ENCODE results near the gene ZNF275. TPM values are rescaled to one million over a fixed set of nuclear protein-coding genes. Genes with fewer than 3 reads are reported as not detected.
A peak's percentile ranks its signal among the peaks of the same experiment; 100 is the strongest.
"Not testable (repeated sequence)": the region's sequence is repeated elsewhere in the genome, so short reads cannot be mapped to it uniquely, and the experiment has no call there.

Gene ZNF275, protein sequence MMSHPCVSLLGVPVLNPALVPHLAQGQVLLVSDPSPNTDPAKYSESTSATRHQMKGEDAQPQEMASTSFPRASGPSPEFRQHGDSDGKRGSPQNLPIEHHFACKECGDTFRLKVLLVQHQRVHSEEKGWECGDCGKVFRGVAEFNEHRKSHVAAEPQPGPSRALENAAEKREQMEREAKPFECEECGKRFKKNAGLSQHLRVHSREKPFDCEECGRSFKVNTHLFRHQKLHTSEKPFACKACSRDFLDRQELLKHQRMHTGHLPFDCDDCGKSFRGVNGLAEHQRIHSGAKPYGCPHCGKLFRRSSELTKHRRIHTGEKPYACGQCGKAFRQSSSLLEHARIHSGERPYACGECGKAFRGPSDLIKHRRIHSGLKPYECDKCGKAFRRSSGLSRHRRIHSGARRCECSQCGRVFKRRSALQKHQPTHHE
- total RNA-seq (ENCODE audit: unreplicated experiment), result 8.5 TPM
- long read RNA-seq, partial matches to known transcripts, result 0 of 2 reads
- long read RNA-seq, other reads (novel, unspliced or antisense), result 2 of 2 reads

DNA sequence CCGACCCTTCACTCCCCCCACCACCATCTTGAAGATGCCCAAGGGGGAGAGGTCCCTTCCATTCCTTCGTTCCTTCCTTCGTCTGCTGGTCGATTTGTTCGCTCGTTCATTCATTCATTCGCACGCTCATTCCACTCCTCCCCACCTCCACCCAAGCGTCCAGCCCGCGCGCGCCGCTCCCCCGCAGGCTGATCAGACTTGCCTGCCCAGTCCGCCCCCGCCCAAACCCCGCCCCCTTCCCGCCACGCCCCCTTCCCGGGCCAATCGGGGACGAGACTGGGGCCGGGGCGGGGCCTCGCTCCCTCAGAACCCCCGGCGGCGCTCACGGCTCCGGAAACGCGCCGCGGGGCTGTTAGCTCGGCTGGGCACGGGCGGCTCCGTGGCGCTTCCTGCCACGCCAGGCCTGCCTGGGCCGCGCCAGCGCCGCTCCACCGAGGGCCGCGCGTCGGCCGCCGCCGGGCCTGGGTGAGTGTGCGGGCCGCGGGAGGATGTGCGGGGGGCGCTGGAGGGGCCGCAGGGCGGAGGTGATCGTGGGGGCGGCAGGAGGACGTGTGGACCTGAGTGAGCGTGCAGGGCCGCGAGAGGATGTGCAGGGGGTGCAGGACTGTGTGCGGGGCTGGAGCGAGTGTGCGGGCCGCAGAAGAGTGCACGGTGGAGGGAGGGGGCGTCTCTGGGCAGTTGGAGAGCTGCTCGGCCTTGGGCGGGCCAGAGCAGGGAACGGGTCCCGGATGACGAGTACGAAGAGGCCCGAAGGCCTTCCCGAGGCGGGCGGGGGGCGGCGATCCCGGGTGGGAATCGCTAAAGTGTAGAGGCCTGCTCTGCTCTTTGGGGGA lies at the start of gene ZNF275:
TSS of gene ZNF275 (plus strand) at position 333 of the 833 bp plus-strand sequence. CDS start 2,527 bp downstream, outside the sequence.
- DNase-seq, result peak; percentile 80
- peak within 1 kb of the TSS; percentile 59 for H3K27ac Mint-ChIP-seq (ENCODE audit: unreplicated experiment)
- H3K36me3 Mint-ChIP-seq (ENCODE audit: unreplicated experiment), result no peaks in the 10 kb centered on the region
- no peaks in the 10 kb centered on the region for H3K9me3 Mint-ChIP-seq (ENCODE audit: unreplicated experiment)
- TF ChIP-seq, protein P1, sequence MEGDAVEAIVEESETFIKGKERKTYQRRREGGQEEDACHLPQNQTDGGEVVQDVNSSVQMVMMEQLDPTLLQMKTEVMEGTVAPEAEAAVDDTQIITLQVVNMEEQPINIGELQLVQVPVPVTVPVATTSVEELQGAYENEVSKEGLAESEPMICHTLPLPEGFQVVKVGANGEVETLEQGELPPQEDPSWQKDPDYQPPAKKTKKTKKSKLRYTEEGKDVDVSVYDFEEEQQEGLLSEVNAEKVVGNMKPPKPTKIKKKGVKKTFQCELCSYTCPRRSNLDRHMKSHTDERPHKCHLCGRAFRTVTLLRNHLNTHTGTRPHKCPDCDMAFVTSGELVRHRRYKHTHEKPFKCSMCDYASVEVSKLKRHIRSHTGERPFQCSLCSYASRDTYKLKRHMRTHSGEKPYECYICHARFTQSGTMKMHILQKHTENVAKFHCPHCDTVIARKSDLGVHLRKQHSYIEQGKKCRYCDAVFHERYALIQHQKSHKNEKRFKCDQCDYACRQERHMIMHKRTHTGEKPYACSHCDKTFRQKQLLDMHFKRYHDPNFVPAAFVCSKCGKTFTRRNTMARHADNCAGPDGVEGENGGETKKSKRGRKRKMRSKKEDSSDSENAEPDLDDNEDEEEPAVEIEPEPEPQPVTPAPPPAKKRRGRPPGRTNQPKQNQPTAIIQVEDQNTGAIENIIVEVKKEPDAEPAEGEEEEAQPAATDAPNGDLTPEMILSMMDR (IDR thresholded peaks at IDR 0.05; ENCODE audit: partially characterized antibody, unreplicated experiment), result no peak
- H3K4me3 Mint-ChIP-seq (ENCODE audit: unreplicated experiment), result peak within 1 kb of the TSS; percentile 85
- no peaks in the 10 kb centered on the region for H3K4me1 Mint-ChIP-seq (ENCODE audit: low read depth, unreplicated experiment)
- peaks cover 1% of the 10 kb centered on the region for H3K27me3 Mint-ChIP-seq (ENCODE audit: unreplicated experiment)

DNA sequence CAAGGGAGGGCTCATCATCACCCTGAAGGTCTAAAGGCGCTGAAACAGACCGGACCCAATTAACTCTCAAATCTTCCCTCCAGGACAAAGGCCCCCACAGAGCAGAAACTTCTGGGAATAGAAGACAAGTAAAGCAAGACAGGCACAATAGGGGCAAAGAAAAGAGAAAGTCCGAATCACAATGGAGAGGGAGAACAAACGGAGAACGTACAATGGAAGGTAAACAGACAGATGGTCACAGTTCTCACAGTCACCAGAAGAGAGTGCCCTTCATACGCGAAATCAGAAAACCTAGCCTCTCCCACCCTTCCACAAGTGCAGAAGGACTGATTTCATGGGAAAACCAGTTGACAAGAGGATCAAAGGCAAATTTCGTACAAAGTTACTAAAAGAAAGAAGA lies 48.3 kb upstream of the ZNF275 start:
- H3K4me1 Mint-ChIP-seq (ENCODE audit: low read depth, unreplicated experiment); H3K27me3 Mint-ChIP-seq (ENCODE audit: unreplicated experiment); H3K27ac Mint-ChIP-seq (ENCODE audit: unreplicated experiment); H3K9me3 Mint-ChIP-seq (ENCODE audit: unreplicated experiment); H3K36me3 Mint-ChIP-seq (ENCODE audit: unreplicated experiment); DNase-seq; H3K4me3 Mint-ChIP-seq (ENCODE audit: unreplicated experiment): not testable (repeated sequence)

DNA sequence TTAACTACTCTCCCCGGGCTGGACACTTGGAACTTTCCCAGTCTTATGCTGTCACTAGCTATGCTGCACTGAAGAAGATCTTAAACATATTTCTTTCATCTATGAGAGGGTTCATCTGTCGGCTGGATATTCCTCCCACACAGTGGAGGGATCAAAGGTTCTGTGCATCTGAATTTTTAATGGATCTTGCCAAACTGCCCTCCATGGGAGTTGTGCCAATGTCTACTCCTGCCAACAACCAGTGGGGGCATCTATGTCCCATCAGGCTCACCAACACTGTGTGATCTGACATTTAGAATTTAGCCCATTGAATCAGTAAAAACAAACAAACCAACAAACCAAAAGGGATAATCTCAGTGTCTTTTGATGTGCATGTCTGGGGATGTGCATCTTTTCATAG lies 45.1 kb upstream of the ZNF275 start:
- H3K4me1 Mint-ChIP-seq (ENCODE audit: low read depth, unreplicated experiment); H3K9me3 Mint-ChIP-seq (ENCODE audit: unreplicated experiment); DNase-seq; H3K4me3 Mint-ChIP-seq (ENCODE audit: unreplicated experiment); H3K27me3 Mint-ChIP-seq (ENCODE audit: unreplicated experiment); H3K27ac Mint-ChIP-seq (ENCODE audit: unreplicated experiment); H3K36me3 Mint-ChIP-seq (ENCODE audit: unreplicated experiment): not testable (repeated sequence)

DNA sequence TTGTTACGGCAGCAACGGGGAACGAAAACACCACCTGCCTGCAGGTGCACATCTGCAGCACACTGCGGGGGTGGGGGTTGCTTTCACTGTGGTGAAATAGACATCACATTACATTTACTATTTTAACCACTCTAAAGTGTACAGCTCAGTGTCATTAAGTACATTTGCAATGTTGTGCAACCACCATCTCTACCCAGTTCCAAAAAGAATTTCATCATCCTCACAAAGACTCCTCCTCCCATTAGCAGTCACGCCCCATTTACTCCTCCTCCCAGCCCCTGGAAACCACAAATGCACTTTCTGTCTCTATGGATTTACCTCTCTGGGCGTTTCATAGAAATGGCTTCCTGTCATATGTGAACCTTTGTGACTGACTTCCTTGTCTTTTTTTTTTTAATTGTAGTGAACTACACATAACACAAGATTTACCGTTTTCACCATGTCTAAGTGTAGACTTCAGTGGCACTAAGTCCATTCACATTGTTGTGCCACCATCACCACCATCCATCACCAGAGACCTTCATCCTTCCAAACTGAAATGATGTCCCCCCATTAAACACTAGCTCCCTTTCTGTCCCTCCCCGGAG lies 40.4 kb upstream of the ZNF275 start:
- H3K4me3 Mint-ChIP-seq (ENCODE audit: unreplicated experiment); DNase-seq; H3K27ac Mint-ChIP-seq (ENCODE audit: unreplicated experiment); H3K36me3 Mint-ChIP-seq (ENCODE audit: unreplicated experiment); H3K27me3 Mint-ChIP-seq (ENCODE audit: unreplicated experiment); H3K4me1 Mint-ChIP-seq (ENCODE audit: low read depth, unreplicated experiment); H3K9me3 Mint-ChIP-seq (ENCODE audit: unreplicated experiment): not testable (repeated sequence)

DNA sequence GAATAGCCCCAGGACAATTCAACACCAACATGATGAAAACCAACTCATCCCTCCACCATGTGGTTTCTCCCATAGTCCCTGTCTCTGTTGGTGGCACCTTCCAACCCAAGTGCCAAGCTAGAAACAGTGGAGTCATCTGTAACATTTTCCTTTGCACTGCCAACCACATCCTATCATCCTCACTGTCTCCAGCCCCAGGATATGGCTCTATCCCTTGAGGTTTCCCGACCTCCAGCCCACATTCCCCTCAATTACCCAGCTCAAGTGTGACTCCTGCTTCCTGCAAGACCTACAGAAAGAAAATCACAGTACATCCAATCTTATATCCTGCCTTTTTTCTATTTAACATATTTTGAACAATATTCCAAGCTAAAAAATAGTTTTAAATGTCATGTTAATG lies 36.6 kb upstream of the ZNF275 start:
- H3K4me1 Mint-ChIP-seq (ENCODE audit: low read depth, unreplicated experiment), result no peaks in the 10 kb centered on the region
- H3K27me3 Mint-ChIP-seq (ENCODE audit: unreplicated experiment), result no peaks in the 10 kb centered on the region
- H3K36me3 Mint-ChIP-seq (ENCODE audit: unreplicated experiment), result no peaks in the 10 kb centered on the region
- H3K4me3 Mint-ChIP-seq (ENCODE audit: unreplicated experiment), result no peak overlapping the region
- DNase-seq, result no peak
- TF ChIP-seq, protein P1 (IDR thresholded peaks at IDR 0.05; ENCODE audit: partially characterized antibody, unreplicated experiment), result no peak
- peaks cover 5% of the 10 kb centered on the region for H3K9me3 Mint-ChIP-seq (ENCODE audit: unreplicated experiment)
- H3K27ac Mint-ChIP-seq (ENCODE audit: unreplicated experiment), result no peak overlapping the region

DNA sequence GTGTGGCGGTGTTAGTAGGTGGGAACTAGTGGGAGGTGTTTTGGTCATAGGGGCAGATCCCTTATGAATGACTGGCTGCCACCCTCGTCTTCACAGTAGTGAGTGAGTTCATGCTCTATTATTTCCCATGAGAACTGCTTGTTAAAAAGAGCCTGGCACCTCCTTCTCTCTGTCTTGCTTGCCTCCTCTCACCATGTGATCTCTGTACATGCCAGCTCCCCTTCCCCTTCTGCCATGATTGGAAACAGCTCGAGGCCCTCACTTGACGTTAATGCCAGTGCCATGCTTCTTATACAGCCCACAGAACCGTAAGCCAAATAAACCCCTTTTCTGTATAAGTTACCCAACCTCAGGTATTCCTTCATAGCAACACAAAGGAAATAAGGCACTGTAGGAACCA lies 34.1 kb upstream of the ZNF275 start:
- no peaks in the 10 kb centered on the region for H3K36me3 Mint-ChIP-seq (ENCODE audit: unreplicated experiment)
- H3K9me3 Mint-ChIP-seq (ENCODE audit: unreplicated experiment), result peaks cover 4% of the 10 kb centered on the region
- no peak overlapping the region for H3K27ac Mint-ChIP-seq (ENCODE audit: unreplicated experiment)
- peaks cover 4% of the 10 kb centered on the region for H3K27me3 Mint-ChIP-seq (ENCODE audit: unreplicated experiment)
- TF ChIP-seq, protein P1 (IDR thresholded peaks at IDR 0.05; ENCODE audit: partially characterized antibody, unreplicated experiment), result no peak
- no peak for DNase-seq
- H3K4me3 Mint-ChIP-seq (ENCODE audit: unreplicated experiment), result no peak overlapping the region
- no peaks in the 10 kb centered on the region for H3K4me1 Mint-ChIP-seq (ENCODE audit: low read depth, unreplicated experiment)
